GM19035 (cell line): ENCODE data around the gene SERPINB2.
"Not testable (repeated sequence)": the region's sequence is repeated elsewhere in the genome, so short reads cannot be mapped to it uniquely, and the experiment has no call there.

ENCODE experiments used
- ATAC-seq: cut with Tn5 transposase; IDR thresholded peaks from one replicate; pipeline ENCODE4 v1.9.1; 2021; ENCODE audit not compliant: unreplicated experiment

Gene SERPINB2

GRCh38 chr18:63888470-63889190 lies 1.1 kb downstream of the SERPINB2 start:
- ATAC-seq, result no peak

- no peak for ATAC-seq
Measured at GRCh38 chr18:63889626-63890025, 2.1 kb downstream of the SERPINB2 start.

- no peak for ATAC-seq
Measured at GRCh38 chr18:63890237-63890949, 2.9 kb downstream of the SERPINB2 start.

GRCh38 chr18:63890950-63891304 lies 3.4 kb downstream of the SERPINB2 start:
- ATAC-seq, result peak; percentile 87

GRCh38 chr18:63892566-63892965 lies 5.1 kb downstream of the SERPINB2 start:
- no peak for ATAC-seq

GRCh38 chr18:63894106-63894772 lies 6.7 kb downstream of the SERPINB2 start:
- ATAC-seq, result no peak

GRCh38 chr18:63895190-63895589 lies 7.7 kb downstream of the SERPINB2 start:
- no peak for ATAC-seq

- ATAC-seq, result no peak
Measured at GRCh38 chr18:63897072-63897471, 9.6 kb downstream of the SERPINB2 start.

- no peak for ATAC-seq
Measured at GRCh38 chr18:63899206-63899605, 11.7 kb downstream of the SERPINB2 start.

- ATAC-seq, result no peak
Measured at GRCh38 chr18:63903851-63904570, 16.5 kb downstream of the SERPINB2 start.

GRCh38 chr18:63904694-63905093 lies 17.2 kb downstream of the SERPINB2 start:
- ATAC-seq, result no peak

- ATAC-seq, result no peak
Measured at GRCh38 chr18:63905361-63905760, 17.9 kb downstream of the SERPINB2 start.

GRCh38 chr18:63906056-63906455 lies 18.6 kb downstream of the SERPINB2 start:
- ATAC-seq, result no peak

GRCh38 chr18:63907664-63908063 lies 20.2 kb downstream of the SERPINB2 start, which contains the start of gene SERPINB10:
Gene SERPINB10 (plus strand): TSS chr18:63907958. CDS start chr18:63915511, 7,553 bp downstream.
- peak; percentile 62 for ATAC-seq

GRCh38 chr18:63908858-63909257 lies 21.4 kb downstream of the SERPINB2 start:
- no peak for ATAC-seq

GRCh38 chr18:63909870-63910269 lies 22.4 kb downstream of the SERPINB2 start:
- peak; percentile 71 for ATAC-seq

GRCh38 chr18:63917817-63918216 lies 30.3 kb downstream of the SERPINB2 start:
- ATAC-seq, result no peak

- ATAC-seq, result no peak
Measured at GRCh38 chr18:63922049-63922448, 34.5 kb downstream of the SERPINB2 start.

GRCh38 chr18:63924551-63924950 lies 37.0 kb downstream of the SERPINB2 start:
- no peak for ATAC-seq

GRCh38 chr18:63928331-63928730 lies 40.8 kb downstream of the SERPINB2 start:
- no peak for ATAC-seq

GRCh38 chr18:63929369-63929768 lies 41.9 kb downstream of the SERPINB2 start:
- ATAC-seq, result not testable (repeated sequence)
